ENCODE data around the gene ELOVL2. TPM values are rescaled to one million over a fixed set of nuclear protein-coding genes. Genes with fewer than 3 reads are reported as not detected.

ELOVL2 gene
- total RNA-seq, 2 experiments from 2014 or later, result not detected

GRCh38 chr6:11078266-11078665, 34.2 kb upstream of the ELOVL2 start:
- no peaks in the 10 kb centered on the region for H3K4me1 Mint-ChIP-seq
- no peaks in the 10 kb centered on the region for H3K27me3 Mint-ChIP-seq
- intact Hi-C loops (cut with DNase I, micrococcal nuclease), result no loop called here
- DNase-seq (no peak), ATAC-seq (no peak)
- ChIA-PET POLR2A (no interaction called here), CTCF (no interaction called here)
- no peaks in the 10 kb centered on the region for H3K9me3 Mint-ChIP-seq (ENCODE audit: low read depth)
- no peaks in the 10 kb centered on the region for H3K36me3 Mint-ChIP-seq (ENCODE audit: low read depth)
- no peak overlapping the region for H3K27ac Mint-ChIP-seq
- no peak overlapping the region for H3K4me3 Mint-ChIP-seq

- intact Hi-C loops (cut with DNase I, micrococcal nuclease), result no loop called here
These were observed 32.4 kb upstream of the ELOVL2 start for GRCh38 chr6:11076540-11076939.

GRCh38 chr6:11072101-11072500, 28.0 kb upstream of the ELOVL2 start:
- no peak for ATAC-seq
- POLR2A ChIA-PET, result interaction anchor here (0.6 kb wide), 1 partner anchor 72 kb away, joined by 5 read pairs; no protein-coding TSS in a partner anchor
- H3K9me3 Mint-ChIP-seq (ENCODE audit: low read depth), result no peaks in the 10 kb centered on the region
- DNase-seq, result no peak
- H3K36me3 Mint-ChIP-seq (ENCODE audit: low read depth), result no peaks in the 10 kb centered on the region
- H3K4me1 Mint-ChIP-seq, result no peaks in the 10 kb centered on the region
- no peak overlapping the region for H3K4me3 Mint-ChIP-seq
- peaks cover 2% of the 10 kb centered on the region for H3K27me3 Mint-ChIP-seq
- intact Hi-C loops (cut with DNase I, micrococcal nuclease), result no loop called here
- CTCF ChIA-PET, result interaction anchor here (1.2 to 4.2 kb wide), 2 partner anchors 9 to 118 kb away, joined by 5 to 52 read pairs; no protein-coding TSS in a partner anchor
- H3K27ac Mint-ChIP-seq, result no peak overlapping the region

More at GRCh38 chr6:11076540-11076939, 32.4 kb upstream of the ELOVL2 start:
- DNase-seq (no peak), ATAC-seq (no peak)
- H3K9me3 Mint-ChIP-seq (ENCODE audit: low read depth), result no peaks in the 10 kb centered on the region
- no peaks in the 10 kb centered on the region for H3K27me3 Mint-ChIP-seq
- no peaks in the 10 kb centered on the region for H3K36me3 Mint-ChIP-seq (ENCODE audit: low read depth)
- H3K4me1 Mint-ChIP-seq, result no peaks in the 10 kb centered on the region
- ChIA-PET CTCF (interaction anchor here (0.7 to 1.2 kb wide), 2 partner anchors 21 to 723 kb away, joined by 3 to 4 read pairs; no protein-coding TSS in a partner anchor), POLR2A (no interaction called here)
- H3K4me3 Mint-ChIP-seq, result no peak overlapping the region
- no peak overlapping the region for H3K27ac Mint-ChIP-seq

- H3K27me3 Mint-ChIP-seq, result peaks cover 2% of the 10 kb centered on the region
- no peak overlapping the region for H3K27ac Mint-ChIP-seq
- POLR2A ChIA-PET, result no interaction called here
- CTCF ChIA-PET, result interaction anchor here (0.6 to 4.2 kb wide), 9 partner anchors 14 to 946 kb away, joined by 3 to 52 read pairs (median 4); partner anchors contain the start of gene SYCP2L
- intact Hi-C loops (cut with DNase I, micrococcal nuclease), result loop anchor here (1.0 to 10.0 kb wide), 4 partner anchors 115 to 591 kb away; no protein-coding TSS in a partner anchor
- ATAC-seq (no peak), DNase-seq (no peak)
- H3K9me3 Mint-ChIP-seq (ENCODE audit: low read depth), result no peaks in the 10 kb centered on the region
- H3K4me1 Mint-ChIP-seq, result no peaks in the 10 kb centered on the region
- no peak overlapping the region for H3K4me3 Mint-ChIP-seq
- H3K36me3 Mint-ChIP-seq (ENCODE audit: low read depth), result no peaks in the 10 kb centered on the region
These were observed 25.7 kb upstream of the ELOVL2 start for GRCh38 chr6:11069760-11070159.

GRCh38 chr6:11067348-11067747, 23.2 kb upstream of the ELOVL2 start:
- DNase-seq, result no peak
- CTCF ChIA-PET, result interaction anchor here (0.6 to 5.9 kb wide), 9 partner anchors 8 to 589 kb away, joined by 3 to 27 read pairs (median 4); no protein-coding TSS in a partner anchor
- no peak for ATAC-seq
- H3K36me3 Mint-ChIP-seq (ENCODE audit: low read depth), result no peaks in the 10 kb centered on the region
- H3K9me3 Mint-ChIP-seq (ENCODE audit: low read depth), result no peaks in the 10 kb centered on the region
- POLR2A ChIA-PET, result no interaction called here
- intact Hi-C loops (cut with DNase I, micrococcal nuclease), result loop anchor here in 1 of 2 experiments (5.0 to 10.0 kb wide), 2 partner anchors 223 to 265 kb away; no protein-coding TSS in a partner anchor
- H3K4me3 Mint-ChIP-seq, result no peak overlapping the region
- peaks cover 2% of the 10 kb centered on the region for H3K27me3 Mint-ChIP-seq
- no peak overlapping the region for H3K27ac Mint-ChIP-seq
- no peaks in the 10 kb centered on the region for H3K4me1 Mint-ChIP-seq

- intact Hi-C loops (cut with DNase I, micrococcal nuclease), result loop anchor here in 1 of 2 experiments (5.0 to 10.0 kb wide), 2 partner anchors 222 to 264 kb away; no protein-coding TSS in a partner anchor
- no peak overlapping the region for H3K4me3 Mint-ChIP-seq
- POLR2A ChIA-PET, result interaction anchor here (0.7 kb wide), 1 partner anchor 465 kb away, joined by 3 read pairs; no protein-coding TSS in a partner anchor
- H3K9me3 Mint-ChIP-seq (ENCODE audit: low read depth), result no peaks in the 10 kb centered on the region
- peaks cover 2% of the 10 kb centered on the region for H3K27me3 Mint-ChIP-seq
- no peak for ATAC-seq
- no peaks in the 10 kb centered on the region for H3K36me3 Mint-ChIP-seq (ENCODE audit: low read depth)
- CTCF ChIA-PET, result interaction anchor here (0.5 to 5.9 kb wide), 11 partner anchors 9 to 1544 kb away, joined by 3 to 27 read pairs (median 4); no protein-coding TSS in a partner anchor
- no peaks in the 10 kb centered on the region for H3K4me1 Mint-ChIP-seq
- no peak for DNase-seq
- no peak overlapping the region for H3K27ac Mint-ChIP-seq
These were observed 22.6 kb upstream of the ELOVL2 start for GRCh38 chr6:11066505-11067347.

- no peaks in the 10 kb centered on the region for H3K4me1 Mint-ChIP-seq
- no peak for ATAC-seq
- POLR2A ChIA-PET, result no interaction called here
- no peak for DNase-seq
- H3K4me3 Mint-ChIP-seq, result no peak overlapping the region
- intact Hi-C loops (cut with DNase I, micrococcal nuclease), result loop anchor here in 1 of 2 experiments (5.0 to 10.0 kb wide), 2 partner anchors 221 to 263 kb away; no protein-coding TSS in a partner anchor
- H3K9me3 Mint-ChIP-seq (ENCODE audit: low read depth), result no peaks in the 10 kb centered on the region
- H3K36me3 Mint-ChIP-seq (ENCODE audit: low read depth), result no peaks in the 10 kb centered on the region
- CTCF ChIA-PET, result interaction anchor here (0.5 to 5.9 kb wide), 6 partner anchors 9 to 1543 kb away, joined by 3 to 27 read pairs (median 5); no protein-coding TSS in a partner anchor
- H3K27ac Mint-ChIP-seq, result no peak overlapping the region
- H3K27me3 Mint-ChIP-seq, result peaks cover under 1% of the 10 kb centered on the region
These were observed 21.5 kb upstream of the ELOVL2 start for GRCh38 chr6:11065436-11066202.

GRCh38 chr6:11064836-11065235, 20.7 kb upstream of the ELOVL2 start:
- no peak for ATAC-seq
- POLR2A ChIA-PET, result interaction anchor here (0.7 kb wide), 1 partner anchor 406 kb away, joined by 3 read pairs; no protein-coding TSS in a partner anchor
- CTCF ChIA-PET, result interaction anchor here (0.7 to 5.9 kb wide), 5 partner anchors 10 to 586 kb away, joined by 3 to 27 read pairs (median 4); no protein-coding TSS in a partner anchor
- H3K36me3 Mint-ChIP-seq (ENCODE audit: low read depth), result no peaks in the 10 kb centered on the region
- no peaks in the 10 kb centered on the region for H3K9me3 Mint-ChIP-seq (ENCODE audit: low read depth)
- intact Hi-C loops (cut with DNase I, micrococcal nuclease), result loop anchor here in 1 of 2 experiments (5.0 to 10.0 kb wide), 2 partner anchors 220 to 263 kb away; no protein-coding TSS in a partner anchor
- no peaks in the 10 kb centered on the region for H3K4me1 Mint-ChIP-seq
- no peak overlapping the region for H3K4me3 Mint-ChIP-seq
- H3K27me3 Mint-ChIP-seq, result no peaks in the 10 kb centered on the region
- H3K27ac Mint-ChIP-seq, result no peak overlapping the region
- no peak for DNase-seq

DNA sequence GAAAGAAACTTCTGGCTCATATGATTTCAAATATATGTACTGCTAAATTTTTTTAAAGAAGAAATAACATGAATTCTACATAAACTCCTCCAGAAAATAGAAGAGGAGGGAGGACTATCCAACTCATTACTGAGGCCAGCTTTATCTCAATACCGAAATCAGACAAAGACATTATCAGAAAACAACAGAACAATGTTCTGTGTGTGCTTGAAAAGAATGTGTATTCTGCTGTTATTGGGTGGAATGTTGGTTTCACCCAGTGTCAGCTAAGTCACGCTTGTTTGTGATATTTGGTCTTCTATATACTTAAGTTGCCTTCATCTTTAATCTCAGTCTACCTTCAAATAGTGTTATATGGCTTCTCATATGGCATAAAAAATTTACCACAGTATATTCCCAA, 18.6 kb upstream of the ELOVL2 start:
- Mint-ChIP-seq H3K4me3 (no peak overlapping the region), H3K27ac (no peak overlapping the region), H3K4me1 (no peaks in the 10 kb centered on the region), H3K9me3 (ENCODE audit: low read depth) (no peaks in the 10 kb centered on the region), H3K27me3 (no peaks in the 10 kb centered on the region), H3K36me3 (ENCODE audit: low read depth) (no peaks in the 10 kb centered on the region)
- ChIA-PET POLR2A (no interaction called here), CTCF (interaction anchor here (1.1 to 5.9 kb wide), 3 partner anchors 11 to 108 kb away, joined by 3 to 27 read pairs (median 3); no protein-coding TSS in a partner anchor)
- intact Hi-C loops (cut with DNase I, micrococcal nuclease), result loop anchor here in 1 of 2 experiments (10.0 kb wide), 1 partner anchor 218 kb away; no protein-coding TSS in a partner anchor
- DNase-seq (no peak), ATAC-seq (no peak)

DNA sequence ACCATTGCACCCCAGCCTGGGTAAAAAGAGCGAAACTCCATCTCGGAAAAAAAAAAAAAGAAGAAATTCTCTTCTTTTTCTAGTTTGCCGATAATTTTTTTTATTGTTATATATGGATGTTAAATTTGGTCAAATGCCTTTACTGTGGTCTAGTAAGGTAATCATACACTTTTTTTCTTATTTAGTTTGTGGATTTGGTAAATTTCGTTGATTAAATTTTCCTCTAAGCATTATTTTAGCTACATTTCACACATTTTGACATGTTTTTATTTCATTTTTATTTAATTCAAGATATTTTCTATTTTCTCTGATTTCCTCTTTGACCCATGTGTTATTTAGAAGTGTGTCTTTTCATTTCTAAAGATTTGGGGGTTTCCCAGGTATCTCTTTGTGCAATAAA, 18.0 kb upstream of the ELOVL2 start:
- CTCF ChIA-PET, result interaction anchor here (0.6 to 5.9 kb wide), 4 partner anchors 12 to 107 kb away, joined by 3 to 27 read pairs (median 3); no protein-coding TSS in a partner anchor
- POLR2A ChIA-PET, result no interaction called here

GRCh38 chr6:11058406-11058805, 14.3 kb upstream of the ELOVL2 start:
- no peak overlapping the region for H3K27ac Mint-ChIP-seq
- DNase-seq, result no peak
- no peaks in the 10 kb centered on the region for H3K9me3 Mint-ChIP-seq (ENCODE audit: low read depth)
- POLR2A ChIA-PET, result no interaction called here
- H3K36me3 Mint-ChIP-seq (ENCODE audit: low read depth), result no peaks in the 10 kb centered on the region
- H3K27me3 Mint-ChIP-seq, result peaks cover 2% of the 10 kb centered on the region
- no peak overlapping the region for H3K4me3 Mint-ChIP-seq
- intact Hi-C loops (cut with DNase I, micrococcal nuclease), result no loop called here
- CTCF ChIA-PET, result interaction anchor here (1.5 kb wide), 1 partner anchor 15 kb away, joined by 4 read pairs; no protein-coding TSS in a partner anchor
- H3K4me1 Mint-ChIP-seq, result no peaks in the 10 kb centered on the region
- no peak for ATAC-seq

More for the DNA sequence above, 18.0 kb upstream of the ELOVL2 start:
- no peaks in the 10 kb centered on the region for H3K36me3 Mint-ChIP-seq (ENCODE audit: low read depth)
- H3K27me3 Mint-ChIP-seq, result no peaks in the 10 kb centered on the region
- no peak overlapping the region for H3K4me3 Mint-ChIP-seq
- intact Hi-C loops (cut with DNase I, micrococcal nuclease), result loop anchor here in 1 of 2 experiments (10.0 kb wide), 1 partner anchor 217 kb away; no protein-coding TSS in a partner anchor
- no peaks in the 10 kb centered on the region for H3K9me3 Mint-ChIP-seq (ENCODE audit: low read depth)
- no peak for DNase-seq
- H3K4me1 Mint-ChIP-seq, result no peaks in the 10 kb centered on the region
- no peak for ATAC-seq
- H3K27ac Mint-ChIP-seq, result no peak overlapping the region
